PC-9 (cell line): ENCODE data around the gene COL5A1.

Experiments
- CTCF ChIP-seq: fragments of 200-600 bp; sonication (generic); conservative IDR thresholded peaks from 2 replicates; pipeline ENCODE4 v1.6.1; 2017; ENCODE audit warnings: mixed run types, antibody characterized with exemption, mild to moderate bottlenecking, moderate library complexity
- EZH2 ChIP-seq: fragments of 200-600 bp; sonication (generic); IDR thresholded peaks from 2 replicates; pipeline ENCODE4 v1.8.0; 2017; ENCODE audit warnings: antibody characterized with exemption, low read depth

GRCh38 chr9:134688661-134689320 lies 47.2 kb downstream of the COL5A1 start:
- TF ChIP-seq CTCF (no peak), EZH2 (no peak)
